HG03442 (cell line): Measurements from ENCODE around the gene TACSTD2.
A peak's percentile ranks its signal among the peaks of the same experiment; 100 is the strongest.
"Not testable (repeated sequence)": the region's sequence is repeated elsewhere in the genome, so short reads cannot be mapped to it uniquely, and the experiment has no call there.

Experiments
- ATAC-seq: cut with Tn5 transposase; IDR thresholded peaks from one replicate; pipeline ENCODE4 v1.9.1; 2021; ENCODE audit warnings: mild to moderate bottlenecking, moderate library complexity; ENCODE audit not compliant: unreplicated experiment

Gene TACSTD2

GRCh38 chr1:58588396-58588795 is 11.3 kb upstream of the TACSTD2 start:
- ATAC-seq, result no peak

GRCh38 chr1:58587667-58588066 is 10.6 kb upstream of the TACSTD2 start:
- no peak for ATAC-seq

GRCh38 chr1:58586271-58586670 is 9.2 kb upstream of the TACSTD2 start:
- ATAC-seq, result no peak

GRCh38 chr1:58585581-58586151 is 8.6 kb upstream of the TACSTD2 start:
- ATAC-seq, result no peak

- ATAC-seq, result no peak
These were observed 8.1 kb upstream of the TACSTD2 start for GRCh38 chr1:58585166-58585565.

- peak; percentile 84 for ATAC-seq
These were observed 7.2 kb upstream of the TACSTD2 start for GRCh38 chr1:58584082-58584895.

GRCh38 chr1:58583496-58583895 is 6.4 kb upstream of the TACSTD2 start:
- no peak for ATAC-seq

GRCh38 chr1:58582143-58582542 is 5.1 kb upstream of the TACSTD2 start:
- ATAC-seq, result not testable (repeated sequence)

GRCh38 chr1:58581641-58582040 is 4.6 kb upstream of the TACSTD2 start:
- ATAC-seq, result no peak

GRCh38 chr1:58580186-58580585 is 3.1 kb upstream of the TACSTD2 start:
- no peak for ATAC-seq

GRCh38 chr1:58577654-58578030 is 590 bp upstream of the TACSTD2 start:
- ATAC-seq, result no peak

- ATAC-seq, result no peak
These were observed 726 bp downstream of the TACSTD2 start for GRCh38 chr1:58576325-58576726.

GRCh38 chr1:58575551-58576324 is 1.3 kb downstream of the TACSTD2 start:
- no peak for ATAC-seq

- ATAC-seq, result no peak
These were observed 2.2 kb downstream of the TACSTD2 start for GRCh38 chr1:58574816-58575215.

GRCh38 chr1:58573705-58574591 is 3.1 kb downstream of the TACSTD2 start:
- peak; percentile 97 for ATAC-seq

- no peak for ATAC-seq
These were observed 3.9 kb downstream of the TACSTD2 start for GRCh38 chr1:58573138-58573537.

- no peak for ATAC-seq
These were observed 4.4 kb downstream of the TACSTD2 start for GRCh38 chr1:58572690-58573089.

- ATAC-seq, result no peak
These were observed 5.4 kb downstream of the TACSTD2 start for GRCh38 chr1:58571616-58572015.

- no peak for ATAC-seq
These were observed 6.2 kb downstream of the TACSTD2 start for GRCh38 chr1:58570817-58571216.

- ATAC-seq, result no peak
These were observed 7.0 kb downstream of the TACSTD2 start for GRCh38 chr1:58570094-58570493.

GRCh38 chr1:58568911-58569310 is 8.1 kb downstream of the TACSTD2 start:
- no peak for ATAC-seq
